EL (cell line): ENCODE results near the gene HOXC4.
"Not testable (repeated sequence)": the region's sequence is repeated elsewhere in the genome, so short reads cannot be mapped to it uniquely, and the experiment has no call there.

Experiments
- DNase-seq: peaks from one replicate; pipeline ENCODE4 v3.0.0-alpha.2; 2016

The HOXC4 gene

GRCh38 chr12:54100588-54100987, 47.0 kb downstream of the HOXC4 start:
- not testable (repeated sequence) for DNase-seq

DNA sequence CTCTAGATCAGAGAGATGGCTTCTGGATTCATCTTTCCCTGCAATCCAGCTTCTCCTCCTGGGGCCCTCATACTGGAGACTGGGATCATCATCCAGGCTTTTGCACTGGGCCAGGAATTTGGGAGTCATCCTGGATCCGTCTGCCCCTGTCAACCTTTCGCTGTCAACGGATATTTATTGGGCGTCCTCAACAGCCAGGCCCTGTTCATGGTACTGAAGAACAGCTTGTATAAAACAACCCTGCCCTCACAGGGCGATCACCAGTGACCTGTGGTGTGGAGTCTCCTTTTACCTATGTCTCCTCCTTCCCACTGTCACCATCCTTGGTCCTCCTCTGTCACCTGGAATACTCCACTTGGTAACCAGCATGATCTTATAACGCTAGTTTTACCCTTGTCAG, 48.6 kb downstream of the HOXC4 start:
- not testable (repeated sequence) for DNase-seq

DNA sequence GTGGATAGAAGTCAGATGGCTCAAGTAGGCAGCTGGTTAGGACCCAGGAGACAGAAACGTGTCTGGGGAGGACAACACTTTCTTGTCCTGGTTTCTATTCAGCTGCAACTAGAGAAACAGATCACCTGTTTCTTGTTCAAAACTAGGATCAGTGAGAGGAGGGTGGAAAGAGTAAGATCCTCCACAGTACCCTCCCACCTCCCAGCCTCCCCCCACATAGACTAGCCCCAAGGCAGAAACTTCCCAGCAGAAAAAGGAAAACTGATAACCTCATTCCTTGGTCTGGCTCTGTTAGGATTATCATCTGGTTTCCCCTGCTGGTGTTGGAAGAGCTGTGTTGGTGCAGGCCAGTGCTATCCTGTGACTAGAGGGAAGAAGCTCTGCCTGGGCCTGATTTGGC, 50.2 kb downstream of the HOXC4 start:
- DNase-seq = not testable (repeated sequence)
